HG03460 (cell line): ENCODE results near the gene ADAMTS10.
"Not testable (repeated sequence)": the region's sequence is repeated elsewhere in the genome, so short reads cannot be mapped to it uniquely, and the experiment has no call there.

Experiments
- ATAC-seq: cut with Tn5 transposase; IDR thresholded peaks from one replicate; pipeline ENCODE4 v1.9.1; 2021; ENCODE audit not compliant: unreplicated experiment

ADAMTS10 gene

DNA sequence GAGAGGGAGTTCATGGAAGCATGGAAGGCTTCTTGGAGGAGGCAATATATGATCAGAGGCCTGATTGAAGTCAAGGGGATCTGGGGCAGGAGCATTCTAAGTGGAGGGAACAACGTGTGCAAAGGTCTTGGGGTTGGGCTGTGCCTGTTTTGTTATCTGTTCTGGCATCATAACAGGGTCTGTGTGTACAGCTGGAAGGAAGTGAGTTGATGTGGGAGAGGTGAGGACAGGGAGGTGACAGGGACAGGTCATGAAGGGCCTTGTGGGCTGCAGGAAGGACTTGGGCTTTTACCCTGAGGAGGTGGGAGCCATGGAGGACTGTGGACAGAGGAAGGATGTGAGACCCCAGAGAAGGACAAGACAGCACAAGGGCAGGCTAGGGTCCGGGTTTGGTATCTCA lies 18.7 kb upstream of the ADAMTS10 start:
- ATAC-seq: no peak

DNA sequence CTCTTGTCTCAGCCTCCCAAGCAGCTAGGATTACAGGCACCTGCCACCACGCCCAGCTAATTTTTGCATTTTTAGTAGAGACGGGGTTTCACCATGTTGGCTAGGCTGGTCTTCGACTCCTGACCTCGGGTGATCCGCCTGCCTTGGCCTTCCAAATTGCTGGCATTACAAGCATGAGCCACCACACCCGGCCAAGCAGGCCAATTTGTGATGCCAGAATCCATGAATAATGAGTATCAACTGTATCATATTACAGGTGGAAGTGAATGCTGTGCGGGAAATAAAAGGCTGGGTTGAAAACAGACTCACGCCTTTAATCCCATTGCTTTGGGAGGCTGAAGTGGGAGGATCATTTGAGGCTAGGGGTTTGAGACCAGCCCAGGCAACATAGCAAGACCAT lies 16.3 kb upstream of the ADAMTS10 start:
- ATAC-seq: no peak

DNA sequence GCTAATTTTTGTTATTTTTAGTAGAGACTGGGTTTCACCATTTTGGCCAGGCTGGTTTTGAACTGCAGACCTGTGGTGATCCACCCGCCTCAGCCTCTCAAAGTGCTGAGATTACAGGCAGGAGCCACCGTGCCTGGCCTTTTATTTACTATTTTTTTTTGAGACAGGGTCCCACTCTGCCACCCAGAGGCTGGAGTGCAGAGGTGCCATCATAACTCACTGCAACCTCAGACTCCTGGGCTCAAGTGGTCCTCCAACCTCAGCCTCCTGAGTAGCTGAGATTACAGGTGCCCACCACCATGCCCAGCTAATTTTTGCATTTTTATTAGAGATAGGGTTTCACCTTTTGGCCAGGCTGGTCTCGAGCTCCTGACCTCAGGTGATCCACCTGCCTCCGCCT lies 12.4 kb upstream of the ADAMTS10 start:
- ATAC-seq: not testable (repeated sequence)

DNA sequence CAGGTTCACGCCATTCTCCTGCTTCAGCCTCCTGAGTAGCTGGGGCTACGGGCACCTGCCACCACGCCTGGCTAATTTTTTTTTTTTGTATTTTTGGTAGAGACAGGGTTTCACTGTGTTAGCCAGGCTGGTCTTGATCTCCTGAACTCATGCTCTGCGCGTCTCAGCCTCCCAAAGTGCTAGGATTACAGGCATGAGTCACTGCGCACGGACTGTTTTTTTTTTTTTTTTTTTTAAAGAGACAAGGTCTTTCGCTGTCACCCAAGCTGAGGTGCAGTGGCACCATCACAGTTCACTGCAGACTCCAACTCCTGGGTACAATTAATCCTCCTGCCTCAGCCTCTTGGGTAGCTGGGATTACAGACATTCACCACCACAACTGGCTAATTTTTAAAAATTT lies 8.2 kb upstream of the ADAMTS10 start:
- no peak for ATAC-seq

DNA sequence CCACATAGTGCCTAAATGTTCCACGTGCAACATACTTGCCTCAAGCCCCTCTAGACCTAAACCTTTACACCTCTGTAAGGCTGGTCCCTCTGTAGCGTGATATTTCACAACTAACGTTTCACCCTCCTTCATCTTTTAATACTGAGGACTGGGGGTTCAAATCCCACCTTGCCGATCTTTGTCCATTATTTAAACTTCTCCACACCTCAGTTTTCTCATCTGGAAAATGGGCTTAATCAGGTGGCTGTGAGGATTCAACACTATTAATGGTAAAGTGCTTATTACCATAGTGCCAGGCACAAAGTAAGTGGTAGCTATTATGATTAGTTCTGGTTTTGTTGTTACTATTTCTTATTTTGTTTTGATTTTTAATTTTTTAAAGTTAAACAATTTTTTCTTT lies 7.5 kb upstream of the ADAMTS10 start:
- ATAC-seq: no peak

DNA sequence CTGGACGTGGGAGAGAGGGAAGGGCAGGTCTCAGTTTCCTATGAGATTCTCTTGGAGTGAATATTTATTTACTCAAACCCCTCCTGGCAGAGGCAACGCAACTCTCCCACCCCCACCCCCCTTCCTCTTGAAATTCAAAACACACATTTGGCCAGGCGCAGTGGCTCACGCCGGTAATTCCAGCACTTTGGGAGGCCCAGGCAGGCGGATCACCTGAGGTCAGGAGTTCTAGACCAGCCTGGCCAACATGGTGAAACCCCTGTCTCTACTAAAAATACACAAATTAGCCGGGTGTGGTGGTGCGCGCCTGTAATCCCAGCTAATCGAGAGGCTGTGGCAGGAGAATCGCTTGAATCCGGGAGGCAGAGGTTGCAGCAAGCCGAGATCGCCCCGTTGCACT lies 6.8 kb upstream of the ADAMTS10 start:
- ATAC-seq: not testable (repeated sequence)

- no peak for ATAC-seq
Measured at GRCh38 chr19:8616861-8617260, 6.3 kb upstream of the ADAMTS10 start.

DNA sequence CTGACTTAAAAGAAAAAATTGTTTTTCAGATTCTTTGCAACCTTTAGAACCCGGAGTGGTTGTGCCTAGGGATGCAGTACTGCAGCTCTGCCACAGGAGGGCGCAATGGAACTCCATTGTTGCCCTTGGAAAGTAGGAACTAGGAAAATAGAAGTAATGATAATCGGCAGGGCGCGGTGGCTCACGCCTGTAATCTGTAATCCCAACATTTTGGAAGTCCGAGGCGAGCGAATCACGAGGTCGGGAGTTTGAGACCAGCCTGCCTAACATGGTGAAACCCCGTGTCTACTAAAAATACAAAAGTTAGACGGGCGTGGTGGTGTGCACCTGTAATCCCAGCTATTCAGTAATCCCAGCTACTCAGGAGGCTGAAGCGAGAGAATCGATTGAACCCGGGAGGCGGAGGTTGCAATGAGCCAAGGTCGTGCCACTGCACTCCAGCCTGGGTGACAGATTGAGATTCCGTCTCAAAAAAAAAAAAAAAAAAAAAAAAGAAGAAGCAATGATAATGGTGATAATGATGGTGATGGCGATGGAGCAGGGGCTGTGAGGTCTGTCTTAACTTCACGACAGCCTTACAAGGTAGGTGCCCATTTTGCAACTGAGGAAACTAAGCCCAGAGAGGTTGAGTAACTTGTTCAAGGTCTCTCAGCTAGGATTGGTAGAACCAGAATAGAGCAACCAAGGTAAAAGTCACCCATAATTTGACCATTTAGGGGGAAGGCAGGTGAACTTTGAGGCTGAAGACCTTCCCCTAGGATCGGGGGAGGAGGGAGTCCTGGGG lies 5.5 kb upstream of the ADAMTS10 start:
- ATAC-seq: no peak

GRCh38 chr19:8615024-8615423 lies 4.5 kb upstream of the ADAMTS10 start:
- no peak for ATAC-seq

DNA sequence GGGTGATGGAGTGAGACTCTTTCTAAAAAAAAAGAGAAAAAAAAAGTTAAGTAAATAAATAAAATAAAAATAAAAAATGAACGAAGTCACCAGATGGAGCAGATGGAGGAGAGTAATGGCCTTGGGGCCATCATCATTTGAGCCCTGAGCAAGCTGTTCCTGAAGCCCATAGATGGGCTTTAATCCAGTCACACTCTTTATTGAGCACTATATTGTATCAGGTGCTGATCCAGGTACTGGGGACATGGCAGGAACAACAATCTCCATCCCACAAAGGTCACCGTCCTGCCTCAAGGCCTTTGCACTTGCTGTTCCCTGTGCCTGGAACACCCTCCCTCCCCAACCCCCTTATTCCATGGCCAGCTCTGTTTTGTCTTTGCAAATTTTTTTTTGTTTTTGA lies 3.9 kb upstream of the ADAMTS10 start:
- ATAC-seq: no peak

GRCh38 chr19:8612807-8613171 lies 2.3 kb upstream of the ADAMTS10 start:
- ATAC-seq: no peak

- ATAC-seq: no peak
Measured at GRCh38 chr19:8611877-8612806, 1.6 kb upstream of the ADAMTS10 start.

GRCh38 chr19:8611391-8611876 lies 919 bp upstream of the ADAMTS10 start:
- ATAC-seq: no peak

GRCh38 chr19:8610936-8611300 lies 403 bp upstream of the ADAMTS10 start:
- no peak for ATAC-seq

DNA sequence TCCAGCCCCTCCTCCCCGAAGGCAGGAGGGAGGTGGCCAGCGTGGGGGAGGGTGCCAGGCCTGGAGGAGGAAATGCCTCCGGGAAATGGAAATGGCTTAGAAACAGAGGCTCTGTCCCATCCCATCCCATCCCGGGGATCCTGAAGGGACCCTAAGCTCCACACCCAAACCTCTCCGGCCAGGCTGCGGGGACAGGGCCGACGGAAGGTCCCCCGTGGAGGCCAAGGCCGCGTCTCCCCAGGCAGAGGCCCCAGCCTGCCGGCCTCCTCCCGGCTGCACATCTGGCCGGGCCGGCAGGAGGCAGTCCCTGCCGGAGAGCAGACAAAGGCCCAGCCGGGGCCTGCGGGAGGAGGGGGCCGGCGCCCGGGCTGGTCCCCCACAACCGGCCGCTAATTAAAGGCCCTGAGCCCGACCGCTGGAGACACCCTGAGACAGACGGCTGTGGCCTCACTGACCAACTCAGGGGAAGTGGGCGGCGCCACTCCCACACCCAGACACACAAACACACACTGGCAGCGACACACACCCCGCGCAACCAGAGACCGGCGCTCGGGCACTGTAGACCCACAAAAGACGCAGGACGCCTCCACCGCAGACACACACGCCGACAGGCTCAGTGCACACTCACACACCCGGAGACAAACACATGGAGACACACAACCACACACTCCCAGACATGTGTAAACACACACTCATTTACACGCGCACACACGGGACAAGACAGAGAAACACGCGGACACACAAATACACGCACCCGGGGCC lies 1.1 kb downstream of the ADAMTS10 start:
- ATAC-seq: no peak

- ATAC-seq: no peak
Measured at GRCh38 chr19:8608941-8609278, 1.6 kb downstream of the ADAMTS10 start.

- ATAC-seq: no peak
Measured at GRCh38 chr19:8607386-8607785, 3.1 kb downstream of the ADAMTS10 start.

DNA sequence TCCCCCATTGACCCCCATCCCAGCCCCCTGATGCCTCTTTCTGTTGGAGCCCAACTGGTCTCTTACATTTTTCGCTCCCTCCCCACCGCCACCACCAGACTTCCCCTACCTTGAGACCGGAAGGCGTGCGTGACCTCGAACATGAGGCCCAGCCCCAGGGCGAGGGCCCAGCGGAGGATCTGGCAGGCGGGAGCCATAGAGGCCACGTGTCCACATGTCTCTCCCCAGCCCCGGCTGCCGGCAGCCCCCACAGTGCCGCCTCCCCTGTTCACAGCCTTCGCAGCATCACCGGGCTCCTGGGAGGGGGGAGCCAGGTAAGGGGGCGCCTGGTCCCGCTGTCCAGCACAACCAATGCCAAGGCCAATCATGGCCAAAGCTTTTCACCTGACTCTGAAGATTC lies 5.0 kb downstream of the ADAMTS10 start:
- no peak for ATAC-seq

DNA sequence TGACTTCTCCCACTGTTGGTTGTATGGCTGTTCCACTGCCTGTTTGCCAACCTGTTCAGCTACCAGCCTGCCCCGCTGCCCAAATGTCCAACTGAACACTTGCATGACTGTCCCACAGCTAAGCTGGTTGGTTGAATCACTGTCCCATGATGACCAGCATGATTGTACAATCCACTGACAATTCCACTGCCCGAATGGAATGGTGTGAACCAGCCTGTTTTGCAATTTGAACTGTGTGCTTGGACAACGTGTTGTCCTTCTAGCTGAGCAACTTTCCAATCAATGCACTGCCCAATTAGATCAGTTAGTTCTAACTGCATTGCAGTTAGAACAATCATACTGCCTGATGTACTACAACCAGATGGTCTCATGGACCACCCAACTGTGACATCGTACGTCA lies 8.7 kb downstream of the ADAMTS10 start:
- ATAC-seq: no peak

GRCh38 chr19:8600816-8601215 lies 9.7 kb downstream of the ADAMTS10 start:
- no peak for ATAC-seq

DNA sequence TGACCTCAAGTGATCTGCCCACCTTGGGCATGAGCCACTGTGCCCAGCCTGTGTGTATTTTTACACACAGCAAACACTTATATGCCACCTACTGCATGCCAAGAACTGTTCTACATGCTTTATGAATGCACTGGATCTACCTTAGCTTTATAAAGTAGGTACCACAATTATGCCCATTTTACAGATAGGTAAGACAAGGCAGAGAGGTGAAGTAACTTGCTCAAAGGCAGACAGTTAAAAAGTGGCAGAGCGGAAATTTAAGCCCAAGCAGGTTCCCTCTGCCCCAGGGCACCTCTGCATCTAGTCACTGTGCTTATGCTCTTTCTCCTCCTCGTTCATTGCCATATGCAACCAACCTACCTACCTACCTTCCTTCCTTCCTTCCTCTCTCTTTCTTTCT lies 10.5 kb downstream of the ADAMTS10 start:
- no peak for ATAC-seq

DNA sequence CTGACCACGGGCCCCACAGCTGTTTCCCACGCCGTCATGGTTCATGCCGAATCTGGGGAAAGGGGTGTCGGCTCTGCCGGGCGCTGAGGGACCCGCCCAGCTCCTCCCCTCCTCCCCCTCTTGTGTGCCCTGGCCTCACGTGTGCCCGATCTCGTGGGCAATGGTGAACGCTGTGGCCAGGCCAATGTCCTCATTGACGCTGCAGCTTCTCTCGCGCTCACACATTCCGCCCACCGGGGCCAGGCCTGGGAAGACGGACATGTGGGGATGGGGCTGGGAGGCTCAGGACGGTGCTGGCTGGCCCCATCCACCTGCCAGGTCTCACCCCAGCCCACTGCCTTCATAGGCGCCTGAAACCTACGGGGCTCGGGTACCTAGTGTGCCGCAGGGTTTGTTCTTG lies 14.3 kb downstream of the ADAMTS10 start:
- no peak for ATAC-seq
